Stimulated activated naive B cell treated with anti-CD40 and anti-IgM and Interleukin-4, amounts not matched to agents 10 μg/mL and 1 μg/mL and 100 μg/mL, for 72 hours (primary cell): ENCODE results near the gene GNAI1.
"Not testable (repeated sequence)": the region's sequence is repeated elsewhere in the genome, so short reads cannot be mapped to it uniquely, and the experiment has no call there.

Source experiments
- ATAC-seq, 2 donors: fragments of 150-1000 bp; cut with Tn5 transposase; replicated peaks; 2 replicates each; pipeline ENCODE4 v1.10.0; 2021; ENCODE audit warnings: moderate library complexity in 1 of 2
- DNase-seq: peaks from one replicate; pipeline ENCODE4 v3.0.0; 2021
- H3K27ac Mint-ChIP-seq: one replicate; pipeline ENCODE4 v1.8.0; 2022; ENCODE audit warnings: mild to moderate bottlenecking, mixed read lengths
- H3K27me3 Mint-ChIP-seq, 2 donors: one replicate each; pipeline ENCODE4 v1.8.0; 2022; ENCODE audit warnings: mixed read lengths in 2 of 2
- H3K36me3 Mint-ChIP-seq, 2 donors: one replicate each; pipeline ENCODE4 v1.8.0; 2022; ENCODE audit warnings: mixed read lengths in 2 of 2, mild to moderate bottlenecking in 1 of 2
- H3K4me1 Mint-ChIP-seq, 2 donors: one replicate each; pipeline ENCODE4 v1.8.0; 2022; ENCODE audit warnings: mixed read lengths in 2 of 2, mild to moderate bottlenecking in 1 of 2
- H3K4me3 Mint-ChIP-seq, 2 donors: one replicate each; pipeline ENCODE4 v1.8.0; 2022; ENCODE audit warnings: mild to moderate bottlenecking in 2 of 2, mixed read lengths in 2 of 2, moderate library complexity in 1 of 2
- H3K9me3 Mint-ChIP-seq, 2 donors: one replicate each; pipeline ENCODE4 v1.8.0; 2022; ENCODE audit warnings: mixed read lengths in 2 of 2, mild to moderate bottlenecking in 1 of 2

Gene GNAI1

DNA sequence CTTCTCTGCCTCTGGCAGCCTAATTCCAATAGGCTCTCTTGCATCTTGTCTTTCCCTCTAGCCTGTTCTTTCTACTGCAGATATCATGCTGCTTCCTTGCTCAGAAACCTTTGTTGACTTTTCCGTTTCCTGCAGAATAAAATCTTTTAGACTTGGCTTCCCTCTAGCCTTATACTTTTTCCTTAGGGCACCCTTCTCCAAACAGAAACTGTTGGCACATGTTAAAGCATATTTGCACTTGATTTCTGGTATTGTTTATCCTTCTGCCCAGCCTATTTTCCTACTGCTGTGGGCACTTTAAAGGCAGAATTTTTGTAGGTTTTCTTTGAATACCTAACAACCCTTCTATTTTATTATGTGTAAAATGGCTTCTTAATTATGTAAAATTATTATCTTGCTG lies 4.6 kb downstream of the GNAI1 start:
- ATAC-seq (no peak), DNase-seq (no peak)
- Mint-ChIP-seq H3K9me3 (peaks cover 0 to 2% of the 10 kb centered on the region in 2 donors), H3K4me3 (no peak overlapping the region), H3K27me3 (peaks cover 24 to 26% of the 10 kb centered on the region in 2 donors), H3K36me3 (peaks cover 0 to 2% of the 10 kb centered on the region in 2 donors), H3K4me1 (peaks cover 12 to 34% of the 10 kb centered on the region in 2 donors), H3K27ac (no peak overlapping the region)

DNA sequence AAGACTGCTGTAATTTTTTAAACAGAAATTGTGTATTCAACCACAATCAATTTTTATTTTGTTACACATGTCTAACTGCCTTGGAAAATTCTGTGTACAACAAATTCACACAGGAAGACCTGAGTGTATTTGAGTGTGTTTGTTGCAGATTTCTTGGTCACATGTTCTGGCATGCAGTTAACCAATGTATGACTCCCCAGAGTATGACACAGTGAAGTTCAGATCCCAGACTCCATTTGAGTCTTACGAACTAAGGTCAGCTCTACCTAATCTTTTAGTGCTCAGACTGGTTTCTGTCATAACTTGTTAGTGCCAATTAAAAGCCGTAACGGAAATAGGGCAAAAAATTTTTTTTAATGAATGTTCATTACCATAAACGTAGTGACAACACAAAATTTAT lies 5.8 kb downstream of the GNAI1 start:
- no peak for ATAC-seq
- Mint-ChIP-seq H3K36me3 (peaks cover 0 to 2% of the 10 kb centered on the region in 2 donors), H3K27me3 (peaks cover 23 to 24% of the 10 kb centered on the region in 2 donors), H3K27ac (no peak overlapping the region), H3K9me3 (peaks cover 0 to 2% of the 10 kb centered on the region in 2 donors), H3K4me3 (no peak overlapping the region), H3K4me1 (peaks cover 11 to 31% of the 10 kb centered on the region in 2 donors)
- DNase-seq: no peak

DNA sequence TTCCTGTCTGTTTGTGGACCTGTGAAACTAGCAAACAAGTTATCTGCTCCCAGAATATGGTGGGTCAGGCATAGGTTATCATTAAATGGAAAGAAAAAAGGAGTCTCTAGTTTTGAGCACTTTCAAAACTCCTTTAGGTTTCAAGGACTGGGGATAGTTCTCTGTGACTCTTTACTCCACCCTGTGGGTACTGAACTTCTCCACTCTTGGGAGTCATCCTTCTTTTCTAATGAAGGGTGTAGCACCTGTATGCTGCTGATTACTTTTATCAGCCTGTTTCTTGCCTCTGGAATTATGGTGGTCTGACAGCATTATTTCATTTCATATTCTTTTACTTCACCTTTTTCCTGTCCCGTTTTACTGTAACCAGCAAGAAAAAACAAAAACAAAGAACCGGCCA lies 6.7 kb downstream of the GNAI1 start:
- Mint-ChIP-seq H3K4me3 (no peak overlapping the region), H3K27me3 (peaks cover 17 to 18% of the 10 kb centered on the region in 2 donors)

DNA sequence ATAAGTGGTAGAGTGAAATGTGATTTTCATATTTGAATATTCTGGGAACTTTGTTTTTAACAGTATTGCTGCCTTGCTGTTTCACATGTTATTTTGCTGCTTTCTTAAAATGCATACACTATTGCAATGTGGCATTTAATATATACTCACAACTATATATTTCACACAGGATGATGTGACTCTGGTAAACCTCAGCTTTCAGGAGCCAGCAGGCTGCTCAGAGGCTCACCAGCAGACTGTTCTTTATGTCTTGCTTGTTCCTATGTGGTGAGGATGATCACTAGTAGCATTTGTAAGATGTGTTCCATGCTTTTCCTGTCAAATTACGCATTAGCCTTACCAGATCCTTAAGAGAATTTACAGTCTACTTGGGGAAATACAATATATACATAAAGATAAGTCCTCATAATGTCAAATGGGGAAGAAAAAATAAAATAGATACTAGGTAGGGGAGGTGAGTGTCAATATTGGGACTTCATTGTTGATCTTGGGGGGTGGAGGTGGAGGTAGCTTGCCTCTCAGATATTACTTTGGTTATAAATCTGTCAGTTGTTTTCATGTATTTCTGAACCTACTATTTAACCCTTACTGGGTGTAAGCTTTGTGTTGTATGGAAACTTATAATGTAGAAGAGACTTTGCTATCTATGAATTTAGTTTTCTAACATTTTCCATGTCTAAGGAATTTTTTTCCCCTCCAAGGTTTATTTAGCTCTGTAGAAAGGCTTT lies 8.4 kb downstream of the GNAI1 start:
- Mint-ChIP-seq H3K4me3 (no peak overlapping the region), H3K27ac (no peak overlapping the region)
- ATAC-seq: no peak

More for the DNA sequence above, 6.7 kb downstream of the GNAI1 start:
- Mint-ChIP-seq H3K36me3 (peaks cover 0 to 2% of the 10 kb centered on the region in 2 donors), H3K9me3 (peaks cover 0 to 2% of the 10 kb centered on the region in 2 donors), H3K27ac (no peak overlapping the region), H3K4me1 (peaks cover 6 to 23% of the 10 kb centered on the region in 2 donors)
- no peak for ATAC-seq
- DNase-seq: no peak

DNA sequence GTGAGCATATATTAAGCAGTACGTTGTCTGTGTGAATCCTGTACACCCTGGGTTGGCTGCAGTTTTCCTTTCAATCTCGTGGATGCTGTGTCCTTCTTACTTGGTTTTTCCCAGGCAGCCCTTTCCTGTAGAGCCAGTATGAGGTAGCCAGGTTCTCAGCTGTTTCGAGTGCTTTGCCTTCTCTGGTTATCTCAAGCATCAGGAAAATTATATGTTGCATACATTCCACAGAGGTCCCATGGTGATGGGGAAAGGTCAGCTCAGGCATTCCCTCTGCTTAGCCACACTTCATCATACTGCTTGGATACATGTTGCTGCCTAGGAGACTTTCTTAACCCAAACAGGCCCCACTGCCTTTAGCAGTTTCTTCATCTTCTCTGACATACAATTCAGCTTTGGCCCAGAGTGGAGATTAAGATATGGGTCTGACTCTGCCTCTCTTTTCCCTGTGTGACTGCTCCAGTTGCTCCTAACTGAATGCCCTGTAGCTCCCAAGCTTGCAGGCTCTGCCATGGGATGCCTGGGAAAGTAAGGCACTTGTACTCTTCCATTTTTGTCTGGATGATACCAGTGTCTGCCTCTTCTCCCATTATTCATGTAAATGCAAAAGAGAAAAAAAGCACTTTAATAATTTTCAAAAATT lies 11.3 kb downstream of the GNAI1 start:
- Mint-ChIP-seq H3K27me3 (peaks cover 0 to 4% of the 10 kb centered on the region in 2 donors), H3K4me1 (peaks cover 2 to 8% of the 10 kb centered on the region in 2 donors), H3K4me3 (no peak overlapping the region), H3K36me3 (no peaks in the 10 kb centered on the region), H3K27ac (no peak overlapping the region), H3K9me3 (no peaks in the 10 kb centered on the region)
- no peak for DNase-seq
- no peak for ATAC-seq

More for the DNA sequence above, 8.4 kb downstream of the GNAI1 start:
- no peak for DNase-seq
- Mint-ChIP-seq H3K9me3 (no peaks in the 10 kb centered on the region), H3K36me3 (no peaks in the 10 kb centered on the region), H3K4me1 (peaks cover 0 to 10% of the 10 kb centered on the region in 2 donors), H3K27me3 (peaks cover 10 to 13% of the 10 kb centered on the region in 2 donors)

DNA sequence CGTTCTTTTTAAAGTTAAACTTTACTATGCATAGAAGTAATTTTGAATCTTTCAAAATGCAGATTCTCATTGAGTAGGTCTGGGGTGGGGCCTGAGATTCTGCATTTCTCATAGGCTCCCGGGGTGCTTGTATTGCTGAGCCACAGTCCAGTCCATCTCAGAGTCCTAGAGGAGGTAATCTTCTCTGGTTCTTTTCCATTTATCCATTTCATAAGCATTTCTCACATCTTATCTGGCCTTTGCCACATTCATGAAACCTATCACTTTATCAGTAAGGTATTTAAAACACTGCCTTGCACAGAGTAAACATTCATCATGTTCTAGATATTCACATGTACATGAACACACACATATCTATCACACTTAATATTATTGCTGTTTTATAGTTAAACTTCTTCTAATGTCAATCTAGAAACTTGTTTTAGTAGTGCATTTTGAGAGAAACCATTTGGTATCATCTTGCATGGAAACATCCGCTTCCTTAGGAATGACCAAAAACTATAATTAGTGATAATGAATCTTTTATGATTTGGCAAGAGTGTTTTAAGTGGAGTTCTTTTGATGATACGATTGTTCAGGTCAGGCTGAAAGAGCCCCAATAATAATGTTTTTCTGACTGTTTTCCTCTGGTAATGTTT lies 12.0 kb downstream of the GNAI1 start:
- peaks cover 8 to 16% of the 10 kb centered on the region in 2 donors for H3K4me1 Mint-ChIP-seq
- H3K36me3 Mint-ChIP-seq: no peaks in the 10 kb centered on the region
- ATAC-seq (no peak), DNase-seq (no peak)
- no peaks in the 10 kb centered on the region for H3K27me3 Mint-ChIP-seq
- no peak overlapping the region for H3K4me3 Mint-ChIP-seq
- no peaks in the 10 kb centered on the region for H3K9me3 Mint-ChIP-seq
- no peak overlapping the region for H3K27ac Mint-ChIP-seq

DNA sequence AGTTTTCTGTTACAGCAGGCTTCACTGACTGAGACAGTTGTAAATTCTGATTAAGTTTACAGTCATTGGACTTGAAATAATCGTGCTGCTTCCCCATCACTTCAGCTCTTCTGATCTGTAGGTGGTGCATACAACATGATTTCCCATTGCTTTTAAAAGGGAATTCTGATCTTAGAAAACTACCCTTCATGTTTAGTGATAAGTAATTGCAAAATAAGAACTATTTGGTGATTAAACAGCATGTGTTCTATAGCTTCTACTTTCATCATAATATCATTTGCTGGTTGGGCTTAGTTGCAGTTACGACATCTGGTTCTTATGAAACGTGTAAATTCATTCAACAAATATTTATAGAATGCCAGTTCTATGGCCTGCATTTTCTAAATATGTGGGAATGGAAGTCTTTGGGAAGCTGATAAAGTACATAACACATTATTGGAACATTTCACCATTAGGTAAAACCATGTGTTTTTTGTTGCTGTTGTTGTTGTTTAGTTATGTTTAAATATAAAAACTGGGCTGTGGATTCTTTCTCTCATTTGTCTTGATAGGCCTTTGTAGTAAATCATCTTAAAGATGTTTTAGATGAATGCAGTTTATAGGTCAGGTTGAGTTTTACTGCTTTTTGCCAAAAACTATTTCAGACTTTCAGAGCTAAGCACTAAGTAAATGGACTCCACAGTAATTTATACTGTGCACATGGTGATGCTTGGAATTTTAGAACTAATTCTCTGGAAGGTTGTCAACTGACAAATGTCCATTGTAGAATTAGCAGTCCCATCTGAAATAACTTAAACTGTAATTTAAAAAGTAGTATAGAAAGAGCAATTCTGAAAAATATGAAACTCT lies 13.1 kb downstream of the GNAI1 start:
- DNase-seq: no peak
- no peak for ATAC-seq

DNA sequence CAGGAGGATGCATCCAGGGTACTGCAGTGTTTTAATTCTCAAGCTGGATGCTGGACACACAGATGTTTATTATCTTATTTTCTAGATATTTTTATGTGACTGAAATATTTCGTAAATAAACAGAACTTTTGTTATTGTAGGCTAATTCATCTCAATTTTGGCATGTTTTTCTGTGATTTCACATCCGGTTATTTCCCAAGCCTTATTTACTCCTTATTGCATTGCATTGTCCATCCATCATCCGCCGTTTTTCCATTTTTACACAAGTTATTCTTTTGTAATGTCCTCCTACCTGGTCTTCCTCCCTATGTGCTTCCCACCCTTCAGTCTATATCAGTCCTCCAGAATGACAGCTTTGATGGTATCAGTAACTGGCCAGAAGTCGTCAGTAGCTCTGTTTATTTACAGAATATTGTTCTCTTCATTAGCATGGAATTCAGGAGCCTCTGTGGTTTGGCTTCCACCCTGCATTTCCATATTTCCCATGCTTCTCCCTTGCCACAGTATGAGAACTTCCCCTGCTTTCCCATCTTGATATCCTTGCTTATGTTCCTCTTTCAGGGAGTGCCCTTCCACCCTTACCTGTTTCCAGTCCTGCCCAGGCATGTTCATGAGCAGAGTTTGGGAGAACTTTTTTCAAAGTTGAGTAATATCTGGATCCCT lies 16.1 kb downstream of the GNAI1 start:
- Mint-ChIP-seq H3K27ac (no peak overlapping the region), H3K4me3 (peak overlapping the region in 1 of 2 donors; percentile 17)
- ATAC-seq: peak; percentile 28 to 41

More for the DNA sequence above, 13.1 kb downstream of the GNAI1 start:
- H3K36me3 Mint-ChIP-seq: no peaks in the 10 kb centered on the region
- no peak overlapping the region for H3K27ac Mint-ChIP-seq
- no peak overlapping the region for H3K4me3 Mint-ChIP-seq
- H3K9me3 Mint-ChIP-seq: no peaks in the 10 kb centered on the region
- H3K27me3 Mint-ChIP-seq: no peaks in the 10 kb centered on the region
- H3K4me1 Mint-ChIP-seq: peaks cover 8 to 21% of the 10 kb centered on the region in 2 donors

DNA sequence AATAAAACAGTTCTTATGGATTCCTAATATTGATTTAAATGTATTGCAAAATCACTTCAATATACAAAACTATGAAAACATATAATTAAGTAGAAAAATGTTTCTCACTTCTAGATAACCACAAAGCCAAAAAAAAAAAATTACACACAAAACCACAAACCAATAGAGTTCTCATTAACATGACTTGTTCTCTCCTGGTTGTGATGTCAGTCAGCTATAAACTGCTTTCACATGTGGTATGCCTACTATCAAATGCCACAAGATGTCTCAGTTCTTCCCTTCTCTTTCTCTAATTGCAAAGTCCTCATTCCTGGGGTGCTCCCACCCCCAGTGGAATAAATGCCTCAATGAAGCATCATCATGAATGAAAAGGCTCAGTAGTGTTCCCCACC lies 16.6 kb downstream of the GNAI1 start:
- Mint-ChIP-seq H3K27me3 (no peaks in the 10 kb centered on the region), H3K36me3 (no peaks in the 10 kb centered on the region)

More for the DNA sequence above, 16.1 kb downstream of the GNAI1 start:
- H3K36me3 Mint-ChIP-seq: no peaks in the 10 kb centered on the region
- peaks cover 8 to 21% of the 10 kb centered on the region in 2 donors for H3K4me1 Mint-ChIP-seq
- H3K9me3 Mint-ChIP-seq: no peaks in the 10 kb centered on the region
- no peaks in the 10 kb centered on the region for H3K27me3 Mint-ChIP-seq
- no peak for DNase-seq

DNA sequence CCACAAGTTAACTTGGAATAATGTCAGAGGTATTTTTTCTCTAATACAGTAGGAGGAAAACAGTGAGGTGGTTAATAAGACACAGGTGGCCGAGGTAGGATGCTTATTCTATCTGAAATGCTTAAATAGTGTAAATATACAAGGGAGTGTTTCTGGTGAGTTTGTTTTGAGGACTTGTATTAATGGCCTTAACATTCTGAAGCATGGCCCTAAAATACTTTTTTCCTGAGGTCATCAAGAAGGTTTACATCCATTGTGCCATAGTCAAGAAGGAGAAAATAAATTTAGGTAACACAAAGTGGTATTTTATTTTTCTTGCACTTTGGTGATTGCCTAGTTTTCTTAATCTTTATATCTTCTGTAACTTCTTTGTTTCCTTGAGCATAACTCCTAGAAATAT lies 18.8 kb downstream of the GNAI1 start:
- no peak overlapping the region for H3K27ac Mint-ChIP-seq
- H3K36me3 Mint-ChIP-seq: no peaks in the 10 kb centered on the region
- H3K27me3 Mint-ChIP-seq: no peaks in the 10 kb centered on the region
- peaks cover 8 to 21% of the 10 kb centered on the region in 2 donors for H3K4me1 Mint-ChIP-seq
- DNase-seq: no peak
- no peak overlapping the region for H3K4me3 Mint-ChIP-seq
- peaks cover 0 to 2% of the 10 kb centered on the region in 2 donors for H3K9me3 Mint-ChIP-seq
- ATAC-seq: no peak

More for the DNA sequence above, 16.6 kb downstream of the GNAI1 start:
- ATAC-seq (peak; percentile 98), DNase-seq (no peak)
- Mint-ChIP-seq H3K4me3 (peak overlapping the region; percentile 17 to 23), H3K9me3 (no peaks in the 10 kb centered on the region), H3K4me1 (peaks cover 8 to 21% of the 10 kb centered on the region in 2 donors), H3K27ac (no peak overlapping the region)

DNA sequence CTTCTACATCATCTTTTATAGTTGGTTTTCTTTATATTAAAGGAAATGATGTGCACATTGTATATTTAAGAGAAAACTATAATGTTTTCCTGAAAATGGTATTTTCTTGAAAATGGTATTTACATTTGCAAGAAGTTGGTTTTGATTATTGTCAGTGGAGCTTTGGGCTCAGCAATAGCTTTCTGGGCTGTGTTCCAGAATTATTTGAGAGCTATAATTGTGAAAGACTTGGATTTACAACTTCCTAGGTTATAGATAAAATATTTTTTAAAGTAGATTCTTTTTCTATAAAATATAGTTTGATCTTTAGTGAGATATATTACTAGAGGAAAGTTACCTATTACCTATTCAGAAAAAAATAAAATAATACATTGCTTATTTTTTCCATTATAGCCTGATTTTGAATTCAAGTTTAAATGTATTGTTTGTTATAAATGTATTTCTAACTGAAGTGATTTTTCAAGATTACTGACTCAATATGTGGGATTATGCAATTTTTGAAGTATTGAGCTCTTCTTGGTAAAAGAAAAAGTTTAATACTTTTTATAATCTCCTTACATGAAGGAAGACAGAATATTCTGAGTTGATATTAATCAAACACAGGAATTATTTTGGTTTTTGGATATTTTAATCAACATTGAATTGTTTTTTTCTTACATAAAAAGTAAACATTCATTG lies 20.2 kb downstream of the GNAI1 start:
- Mint-ChIP-seq H3K27me3 (no peaks in the 10 kb centered on the region), H3K9me3 (peaks cover 0 to 5% of the 10 kb centered on the region in 2 donors), H3K4me1 (peaks cover 8 to 21% of the 10 kb centered on the region in 2 donors), H3K36me3 (no peaks in the 10 kb centered on the region), H3K27ac (no peak overlapping the region), H3K4me3 (no peak overlapping the region)
- no peak for ATAC-seq
- DNase-seq: no peak

DNA sequence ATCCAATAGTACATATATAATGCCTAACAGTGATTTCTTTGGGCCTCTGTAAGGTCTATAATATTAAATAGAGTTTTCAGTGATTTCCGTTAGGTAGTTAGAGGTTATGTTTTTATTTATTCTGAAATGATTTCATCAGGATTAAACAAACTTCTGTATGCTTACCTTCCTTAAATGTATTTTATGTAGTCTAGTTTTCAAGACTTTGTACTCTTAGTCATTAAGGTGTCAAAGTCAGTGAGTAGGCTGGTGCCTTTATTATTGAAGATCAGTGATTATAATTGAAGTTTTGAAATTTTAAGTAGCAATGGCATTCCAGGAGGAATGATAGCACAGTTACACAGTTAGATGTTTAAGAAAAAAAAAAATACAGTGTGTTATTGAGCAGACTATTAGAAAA lies 20.7 kb downstream of the GNAI1 start:
- Mint-ChIP-seq H3K36me3 (no peaks in the 10 kb centered on the region), H3K4me1 (peaks cover 8 to 17% of the 10 kb centered on the region in 2 donors), H3K4me3 (no peak overlapping the region), H3K9me3 (peaks cover 0 to 5% of the 10 kb centered on the region in 2 donors), H3K27me3 (no peaks in the 10 kb centered on the region), H3K27ac (no peak overlapping the region)
- ATAC-seq: no peak
- DNase-seq: no peak

DNA sequence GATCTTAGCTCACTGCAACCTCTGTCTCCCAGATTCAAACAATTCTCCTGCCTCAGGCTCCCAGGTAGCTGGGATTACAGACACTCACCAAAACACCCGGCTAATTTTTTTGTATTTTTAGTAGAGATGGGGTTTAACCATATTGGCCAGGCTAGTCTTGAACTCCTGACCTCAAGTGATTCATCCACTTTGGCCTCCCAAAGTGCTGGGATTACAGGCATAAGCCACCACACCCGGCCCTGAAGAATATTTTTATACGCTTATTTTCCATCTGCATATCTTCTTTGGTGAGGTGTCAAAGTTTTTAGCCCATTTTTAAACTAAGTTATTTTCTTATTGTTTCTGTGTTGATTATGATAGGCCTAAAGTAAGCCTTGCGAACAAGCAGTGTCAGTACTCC lies 23.1 kb downstream of the GNAI1 start:
- not testable (repeated sequence) for H3K4me1 Mint-ChIP-seq, H3K27ac Mint-ChIP-seq, ATAC-seq, DNase-seq, H3K36me3 Mint-ChIP-seq, H3K9me3 Mint-ChIP-seq, H3K27me3 Mint-ChIP-seq, H3K4me3 Mint-ChIP-seq
